Activated CD8-positive, alpha-beta T cell treated with anti-CD3 and anti-CD28 coated beads for 36 hours (primary cell): ENCODE data around the gene MDM4. TPM values are rescaled to one million over a fixed set of nuclear protein-coding genes. Genes with fewer than 3 reads are reported as not detected.

Experiments
- ATAC-seq: fragments of 200-7000 bp; cut with Tn5 transposase; one replicate; pipeline ENCODE4 v1.10.0; 2021; ENCODE audit warnings: mild to moderate bottlenecking, moderate library complexity
- CTCF ChIA-PET: fragments of 350-600 bp; sonication (Branson Sonifier 250); formaldehyde crosslinking; loops from one replicate; lab custom pipeline; 2021; ENCODE audit warnings: antibody characterized with exemption; lab: Charles Lee
- POLR2A ChIA-PET: fragments of 350-600 bp; sonication (Branson Sonifier 250); formaldehyde crosslinking; loops from one replicate; lab custom pipeline; 2021; ENCODE audit warnings: antibody characterized with exemption; lab: Charles Lee
- DNase-seq: peaks from one replicate; pipeline ENCODE4 v3.0.0-alpha.2; 2020
- H3K27ac Mint-ChIP-seq: one replicate; pipeline ENCODE4 v1.8.0; 2021; ENCODE audit warnings: mild to moderate bottlenecking, mixed read lengths
- H3K27me3 Mint-ChIP-seq: one replicate; pipeline ENCODE4 v1.8.0; 2021; ENCODE audit warnings: mixed read lengths
- H3K36me3 Mint-ChIP-seq: one replicate; pipeline ENCODE4 v1.8.0; 2021; ENCODE audit warnings: low read depth, mixed read lengths
- H3K4me1 Mint-ChIP-seq: one replicate; pipeline ENCODE4 v1.8.0; 2021; ENCODE audit warnings: low read depth, mixed read lengths
- H3K4me3 Mint-ChIP-seq: one replicate; pipeline ENCODE4 v1.8.0; 2021; ENCODE audit warnings: mild to moderate bottlenecking, moderate library complexity, mixed read lengths
- H3K9me3 Mint-ChIP-seq: one replicate; pipeline ENCODE4 v1.8.0; 2021; ENCODE audit warnings: mixed read lengths
- CTCF ChIP-seq: fragments of 200-600 bp; IDR thresholded peaks from one replicate; pipeline ENCODE4 v1.8.0; 2022; ENCODE audit warnings: antibody characterized with exemption, mild to moderate bottlenecking
- intact Hi-C: fragments of 100-400 bp; cut with micrococcal nuclease; formaldehyde crosslinking; loops from one replicate; pipeline ENCODE4 v1.10.0; 2022
- total RNA-seq, 2 experiments: library from RNA; stranded (reverse); gene quantifications; one replicate each; pipeline ENCODE4 v1.2.3, GENCODE V29; 2021

Gene MDM4
- total RNA-seq, 2 experiments from 2014 or later: 89.6 to 94.8 TPM

- no peak overlapping the region for H3K27ac Mint-ChIP-seq
- ATAC-seq (no peak), DNase-seq (no peak)
- no peak overlapping the region for H3K4me3 Mint-ChIP-seq
- ChIA-PET POLR2A (interaction anchor here (0.8 to 1.6 kb wide), 3 partner anchors 21 to 60 kb away, joined by 3 read pairs; no protein-coding TSS in a partner anchor), CTCF (interaction anchor here (1.3 to 2.5 kb wide), 6 partner anchors 10 to 56 kb away, joined by 3 to 14 read pairs (median 6); no protein-coding TSS in a partner anchor)
- H3K36me3 Mint-ChIP-seq: peaks cover 3% of the 10 kb centered on the region
- peaks cover 31% of the 10 kb centered on the region for H3K4me1 Mint-ChIP-seq
- no peaks in the 10 kb centered on the region for H3K27me3 Mint-ChIP-seq
- intact Hi-C loops: no loop called here
- TF ChIP-seq CTCF: no peak
- H3K9me3 Mint-ChIP-seq: no peaks in the 10 kb centered on the region
Observed at GRCh38 chr1:204487256-204487615, 29.0 kb upstream of the MDM4 start.

GRCh38 chr1:204491655-204492054 is 24.6 kb upstream of the MDM4 start:
- Mint-ChIP-seq H3K27ac (no peak overlapping the region), H3K4me3 (no peak overlapping the region), H3K9me3 (no peaks in the 10 kb centered on the region), H3K36me3 (peaks cover 3% of the 10 kb centered on the region), H3K27me3 (no peaks in the 10 kb centered on the region), H3K4me1 (peaks cover 48% of the 10 kb centered on the region)
- ChIA-PET POLR2A (interaction anchor here (0.7 to 1.1 kb wide), 2 partner anchors 10 to 39 kb away, joined by 3 read pairs; no protein-coding TSS in a partner anchor), CTCF (interaction anchor here (1.2 to 20.8 kb wide), 3 partner anchors 11 to 74 kb away, joined by 4 to 1122 read pairs (median 52); no protein-coding TSS in a partner anchor)
- intact Hi-C loops: no loop called here
- TF ChIP-seq CTCF: no peak
- no peak for ATAC-seq
- no peak for DNase-seq

- no peak for ATAC-seq
- CTCF ChIA-PET: interaction anchor here (0.6 to 20.8 kb wide), 19 partner anchors 8 to 314 kb away, joined by 3 to 1122 read pairs (median 6); partner anchors contain the start of gene MDM4
- peaks cover 3% of the 10 kb centered on the region for H3K36me3 Mint-ChIP-seq
- H3K27ac Mint-ChIP-seq: peak overlapping the region; percentile 79
- POLR2A ChIA-PET: interaction anchor here (0.8 to 5.1 kb wide), 23 partner anchors 9 to 86 kb away, joined by 3 to 45 read pairs (median 7); partner anchors contain the start of gene MDM4
- TF ChIP-seq CTCF: no peak
- peak; percentile 29 for DNase-seq
- H3K27me3 Mint-ChIP-seq: no peaks in the 10 kb centered on the region
- peaks cover 48% of the 10 kb centered on the region for H3K4me1 Mint-ChIP-seq
- peak overlapping the region; percentile 88 for H3K4me3 Mint-ChIP-seq
- intact Hi-C loops: no loop called here
- H3K9me3 Mint-ChIP-seq: no peaks in the 10 kb centered on the region
Observed at GRCh38 chr1:204493145-204493983, 22.8 kb upstream of the MDM4 start.

GRCh38 chr1:204493984-204494280 is 22.3 kb upstream of the MDM4 start:
- H3K4me1 Mint-ChIP-seq: peaks cover 45% of the 10 kb centered on the region
- intact Hi-C loops: no loop called here

More at GRCh38 chr1:204493984-204494280, 22.3 kb upstream of the MDM4 start:
- TF ChIP-seq CTCF: no peak
- ChIA-PET POLR2A (interaction anchor here (0.8 to 5.1 kb wide), 25 partner anchors 9 to 99 kb away, joined by 3 to 45 read pairs (median 6); partner anchors contain the start of gene MDM4), CTCF (interaction anchor here (0.7 to 20.8 kb wide), 17 partner anchors 8 to 313 kb away, joined by 3 to 1122 read pairs (median 6); partner anchors contain the start of gene MDM4)
- Mint-ChIP-seq H3K36me3 (peaks cover 3% of the 10 kb centered on the region), H3K27ac (peak overlapping the region; percentile 79), H3K27me3 (no peaks in the 10 kb centered on the region), H3K9me3 (no peaks in the 10 kb centered on the region), H3K4me3 (peak overlapping the region; percentile 88)
- ATAC-seq (peak; percentile 42), DNase-seq (no peak)
